PC-9 (cell line): ENCODE results near the gene WDR49. TPM values are rescaled to one million over a fixed set of nuclear protein-coding genes. Genes with fewer than 3 reads are reported as not detected.

Source experiments
- Bru-seq: library from RNA; stranded (reverse); fragments of 400-500 nt; gene quantifications from one replicate; lab custom pipeline; 2021; lab: Mats Ljungman, UMichigan
- BruChase-seq, 2 experiments: library from RNA; stranded (reverse); fragments of 400-500 nt; gene quantifications; one replicate each; lab custom pipeline; 2021; lab: Mats Ljungman, UMichigan
- BruUV-seq: library from RNA; stranded (reverse); fragments of 400-500 nt; replicated peaks from 2 replicates; lab custom pipeline; 2021; lab: Mats Ljungman, UMichigan
- CTCF ChIA-PET: fragments of 300-600 bp; sonication (Branson Sonifier 250); formaldehyde crosslinking; loops from one replicate; lab custom pipeline; 2022; ENCODE audit warnings: antibody characterized with exemption; lab: Charles Lee
- POLR2A ChIA-PET: fragments of 300-600 bp; sonication (Branson Sonifier 250); formaldehyde crosslinking; loops from one replicate; lab custom pipeline; 2022; ENCODE audit warnings: antibody characterized with exemption; ENCODE audit not compliant: unreplicated experiment; lab: Charles Lee
- DNase-seq, 2 experiments: peaks; one replicate each; pipeline versions ENCODE4 v3.0.0 to v3.0.0-alpha.2; 2015 to 2022; ENCODE audit warnings: mixed read lengths in 1 of 2
- H2AFZ ChIP-seq: fragments of 200-600 bp; sonication (generic); 2 replicates; pipeline ENCODE4 v1.8.1; 2017; ENCODE audit warnings: antibody characterized with exemption
- H3F3A ChIP-seq: fragments of 200-600 bp; sonication (generic); 2 replicates; pipeline ENCODE4 v1.8.1; 2017; ENCODE audit warnings: antibody characterized with exemption, mild to moderate bottlenecking, low read depth; ENCODE audit not compliant: insufficient read depth
- H3K27ac ChIP-seq: fragments of 200-600 bp; sonication (generic); 2 replicates; pipeline ENCODE4 v1.6.1; 2016; ENCODE audit warnings: mixed run types
- H3K27me3 ChIP-seq: fragments of 200-600 bp; sonication (generic); 2 replicates; pipeline ENCODE4 v1.6.1; 2016; ENCODE audit warnings: low read depth, mixed run types; ENCODE audit not compliant: insufficient read depth
- H3K36me3 ChIP-seq: fragments of 200-600 bp; sonication (generic); 2 replicates; pipeline ENCODE4 v1.6.1; 2016; ENCODE audit warnings: low read depth, mixed run types
- H3K4me1 ChIP-seq: fragments of 200-600 bp; sonication (generic); replicated peaks from 2 replicates; pipeline ENCODE4 v1.6.1; 2016; ENCODE audit warnings: mixed run types; ENCODE audit not compliant: insufficient read depth
- H3K4me2 ChIP-seq: fragments of 200-600 bp; sonication (generic); 2 replicates; pipeline ENCODE4 v1.6.1; 2017; ENCODE audit warnings: mixed run types
- H3K4me3 ChIP-seq: fragments of 200-600 bp; sonication (generic); 2 replicates; pipeline ENCODE4 v1.6.1; 2016; ENCODE audit warnings: mixed run types
- H3K79me2 ChIP-seq: fragments of 200-600 bp; sonication (generic); 2 replicates; pipeline ENCODE4 v1.6.1; 2017; ENCODE audit warnings: low read depth, mixed run types
- H3K9me2 ChIP-seq: fragments of 200-600 bp; sonication (generic); 2 replicates; pipeline ENCODE4 v1.8.1; 2017; ENCODE audit warnings: mild to moderate bottlenecking; ENCODE audit not compliant: insufficient read depth
- H3K9me3 ChIP-seq: fragments of 200-600 bp; sonication (generic); 2 replicates; pipeline ENCODE4 v1.8.1; 2016; ENCODE audit warnings: low read depth; ENCODE audit not compliant: insufficient read depth
- H4K20me1 ChIP-seq: fragments of 200-600 bp; sonication (generic); 2 replicates; pipeline ENCODE4 v1.8.1; 2017; ENCODE audit not compliant: insufficient read depth
- EZH2 ChIP-seq: fragments of 200-600 bp; sonication (generic); IDR thresholded peaks from 2 replicates; pipeline ENCODE4 v1.8.0; 2017; ENCODE audit warnings: antibody characterized with exemption, low read depth
- intact Hi-C: fragments of 100-400 bp; cut with micrococcal nuclease; formaldehyde crosslinking; loops from one replicate; pipeline ENCODE4 v1.10.0; 2022; ENCODE audit not compliant: unreplicated experiment
- long read RNA-seq: library from polyadenylated mRNA; stranded (forward); transcript quantifications from one replicate; pipeline ENCODE4 v2.0.0, GENCODE V29; 2022
- total RNA-seq: library from RNA; stranded (reverse); gene quantifications from 2 replicates; pipeline ENCODE4 v1.2.3, GENCODE V29; 2021
- TF ChIP-seq, protein P1 (sequence below): fragments of 200-600 bp; sonication (generic); conservative IDR thresholded peaks from 2 replicates; pipeline ENCODE4 v1.6.1; 2017; ENCODE audit warnings: mixed run types, antibody characterized with exemption, mild to moderate bottlenecking, moderate library complexity

The WDR49 gene
- total RNA-seq, result 0.28 TPM in 1 of 2 replicates, not detected in the other
- Bru-seq, nascent RNA, result percentile 13 among the genes with signal in this experiment
- BruChase-seq, experiment 1, labeled RNA remaining after a 2-hour chase, result percentile 41 among the genes with signal in this experiment
- percentile 25 among the genes with signal in this experiment for BruChase-seq, experiment 2, labeled RNA remaining after a 6-hour chase
- long read RNA-seq, result 0 reads

DNA sequence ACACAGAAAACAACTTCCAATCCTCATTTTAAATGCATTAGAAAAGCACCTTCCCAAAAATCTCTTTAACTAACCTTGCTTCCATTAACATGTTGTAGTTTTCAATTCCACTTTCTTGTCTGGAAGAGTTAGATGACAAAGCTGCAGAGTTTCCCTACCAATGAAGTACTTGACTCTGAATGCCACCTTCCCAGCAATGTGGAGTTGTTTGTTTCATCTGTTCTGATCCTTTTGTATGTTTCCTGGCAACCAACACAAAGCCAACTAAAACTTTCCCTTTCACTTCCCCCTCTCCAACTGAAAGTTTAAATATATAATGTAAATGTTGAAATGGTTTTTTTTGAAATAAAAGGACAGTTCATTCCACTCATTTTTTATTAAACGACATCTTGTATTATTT, at the start of gene WDR49:
Gene WDR49 (minus strand): TSS at position 183 of the 400 bp plus-strand sequence. CDS start 517 bp downstream, outside the sequence.
- no peaks in the 10 kb centered on the region for H3K4me1 ChIP-seq
- H3K27ac ChIP-seq, result no peak within 1 kb of the TSS
- no peaks in the 10 kb centered on the region for H3K27me3 ChIP-seq
- no TSS peak for BruUV-seq
- DNase-seq, result no peak
- H3K9me2 ChIP-seq, result no peaks in the 10 kb centered on the region
- POLR2A ChIA-PET, result no interaction called here
- H3K4me3 ChIP-seq, result no peak within 1 kb of the TSS
- intact Hi-C loops, result no loop called here
- no peak within 1 kb of the TSS for H2AFZ ChIP-seq
- H3K36me3 ChIP-seq, result no peaks in the 10 kb centered on the region
- H3K9me3 ChIP-seq, result no peaks in the 10 kb centered on the region
- H3K4me2 ChIP-seq, result no peak within 1 kb of the TSS
- TF ChIP-seq, protein P1, sequence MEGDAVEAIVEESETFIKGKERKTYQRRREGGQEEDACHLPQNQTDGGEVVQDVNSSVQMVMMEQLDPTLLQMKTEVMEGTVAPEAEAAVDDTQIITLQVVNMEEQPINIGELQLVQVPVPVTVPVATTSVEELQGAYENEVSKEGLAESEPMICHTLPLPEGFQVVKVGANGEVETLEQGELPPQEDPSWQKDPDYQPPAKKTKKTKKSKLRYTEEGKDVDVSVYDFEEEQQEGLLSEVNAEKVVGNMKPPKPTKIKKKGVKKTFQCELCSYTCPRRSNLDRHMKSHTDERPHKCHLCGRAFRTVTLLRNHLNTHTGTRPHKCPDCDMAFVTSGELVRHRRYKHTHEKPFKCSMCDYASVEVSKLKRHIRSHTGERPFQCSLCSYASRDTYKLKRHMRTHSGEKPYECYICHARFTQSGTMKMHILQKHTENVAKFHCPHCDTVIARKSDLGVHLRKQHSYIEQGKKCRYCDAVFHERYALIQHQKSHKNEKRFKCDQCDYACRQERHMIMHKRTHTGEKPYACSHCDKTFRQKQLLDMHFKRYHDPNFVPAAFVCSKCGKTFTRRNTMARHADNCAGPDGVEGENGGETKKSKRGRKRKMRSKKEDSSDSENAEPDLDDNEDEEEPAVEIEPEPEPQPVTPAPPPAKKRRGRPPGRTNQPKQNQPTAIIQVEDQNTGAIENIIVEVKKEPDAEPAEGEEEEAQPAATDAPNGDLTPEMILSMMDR, result no peak
- no peak for TF ChIP-seq EZH2
- H3K79me2 ChIP-seq, result no peaks in the 10 kb centered on the region
- H3F3A ChIP-seq, result no peaks in the 10 kb centered on the region
- H4K20me1 ChIP-seq, result no peaks in the 10 kb centered on the region
- CTCF ChIA-PET, result no interaction called here

DNA sequence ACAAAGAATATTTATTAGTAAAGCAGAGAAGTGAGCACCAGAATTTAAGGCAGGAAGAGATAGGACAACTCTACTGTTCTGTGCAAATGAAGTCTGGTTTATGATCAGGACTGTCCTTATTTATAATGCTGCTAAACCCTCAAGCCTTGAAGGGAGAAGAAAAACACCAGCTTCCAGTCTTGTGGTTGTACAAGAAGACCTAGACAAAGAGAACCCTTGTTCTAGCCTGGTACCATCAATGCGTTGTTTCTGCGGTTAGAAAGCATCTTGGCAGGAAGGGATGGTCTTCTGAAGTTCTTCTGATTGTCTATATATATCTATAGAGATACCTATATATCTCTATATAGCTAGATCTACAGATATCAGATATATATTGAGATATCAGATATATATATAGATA, 47.2 kb upstream of the WDR49 start:
- intact Hi-C loops, result no loop called here
- no peaks in the 10 kb centered on the region for H3K79me2 ChIP-seq
- ChIA-PET POLR2A (interaction anchor here (0.6 kb wide), 1 partner anchor 12 kb away, joined by 4 read pairs; no protein-coding TSS in a partner anchor), CTCF (no interaction called here)
- H3K27me3 ChIP-seq, result no peaks in the 10 kb centered on the region
- H3K9me3 ChIP-seq, result no peaks in the 10 kb centered on the region
- H2AFZ ChIP-seq, result no peak overlapping the region
- H3F3A ChIP-seq, result no peaks in the 10 kb centered on the region; the same call in 1 of the 2 replicates
- no peak overlapping the region for H3K4me2 ChIP-seq
- no peaks in the 10 kb centered on the region for H3K4me1 ChIP-seq
- H4K20me1 ChIP-seq, result 0 out of 2 replicates have a peak, but pooled peaks cover 10% of the 10 kb centered on the region
- H3K9me2 ChIP-seq, result no peaks in the 10 kb centered on the region
- DNase-seq, result no peak
- no peak overlapping the region for H3K4me3 ChIP-seq
- BruUV-seq, result no TSS peak
- H3K36me3 ChIP-seq, result peaks cover 20% of the 10 kb centered on the region
- no peak for TF ChIP-seq EZH2
- TF ChIP-seq, protein P1, result no peak
- no peak overlapping the region for H3K27ac ChIP-seq

DNA sequence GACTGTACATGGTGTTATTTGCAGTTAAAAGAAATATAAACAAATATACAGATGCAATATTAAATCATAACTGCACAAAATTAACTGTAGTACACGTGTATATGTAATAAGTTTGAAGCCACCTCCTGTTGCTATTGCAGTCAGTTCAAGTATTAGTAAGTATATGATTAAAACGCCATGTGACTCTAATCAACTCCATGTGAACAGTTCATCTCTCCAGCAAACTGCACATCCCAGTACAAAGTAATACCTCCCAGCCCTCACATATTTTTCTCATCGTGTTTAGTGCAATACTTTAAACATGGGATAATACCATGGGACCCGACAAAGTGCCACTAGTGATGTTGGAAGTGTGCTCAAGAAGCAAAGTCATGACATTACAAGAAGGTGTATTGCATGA, 46.3 kb upstream of the WDR49 start:
- no TSS peak for BruUV-seq
- H3K4me1 ChIP-seq, result no peaks in the 10 kb centered on the region
- H3F3A ChIP-seq, result no peaks in the 10 kb centered on the region; the same call in 1 of the 2 replicates
- CTCF ChIA-PET, result interaction anchor here (0.5 kb wide), 1 partner anchor 50 kb away, joined by 3 read pairs; no protein-coding TSS in a partner anchor
- no peak overlapping the region for H3K4me3 ChIP-seq
- H4K20me1 ChIP-seq, result 0 out of 2 replicates have a peak, but pooled peaks cover 10% of the 10 kb centered on the region
- H3K27ac ChIP-seq, result no peak overlapping the region
- H3K9me2 ChIP-seq, result no peaks in the 10 kb centered on the region
- H3K36me3 ChIP-seq, result peaks cover 28% of the 10 kb centered on the region
- no peak for TF ChIP-seq EZH2
- TF ChIP-seq, protein P1, result no peak
- no peaks in the 10 kb centered on the region for H3K27me3 ChIP-seq
- DNase-seq, result no peak
- H3K4me2 ChIP-seq, result no peak overlapping the region
- H3K79me2 ChIP-seq, result no peaks in the 10 kb centered on the region
- H2AFZ ChIP-seq, result no peak overlapping the region
- H3K9me3 ChIP-seq, result no peaks in the 10 kb centered on the region
- POLR2A ChIA-PET, result no interaction called here
- intact Hi-C loops, result no loop called here
